Measurements from ENCODE around the gene C15orf62.

DNA sequence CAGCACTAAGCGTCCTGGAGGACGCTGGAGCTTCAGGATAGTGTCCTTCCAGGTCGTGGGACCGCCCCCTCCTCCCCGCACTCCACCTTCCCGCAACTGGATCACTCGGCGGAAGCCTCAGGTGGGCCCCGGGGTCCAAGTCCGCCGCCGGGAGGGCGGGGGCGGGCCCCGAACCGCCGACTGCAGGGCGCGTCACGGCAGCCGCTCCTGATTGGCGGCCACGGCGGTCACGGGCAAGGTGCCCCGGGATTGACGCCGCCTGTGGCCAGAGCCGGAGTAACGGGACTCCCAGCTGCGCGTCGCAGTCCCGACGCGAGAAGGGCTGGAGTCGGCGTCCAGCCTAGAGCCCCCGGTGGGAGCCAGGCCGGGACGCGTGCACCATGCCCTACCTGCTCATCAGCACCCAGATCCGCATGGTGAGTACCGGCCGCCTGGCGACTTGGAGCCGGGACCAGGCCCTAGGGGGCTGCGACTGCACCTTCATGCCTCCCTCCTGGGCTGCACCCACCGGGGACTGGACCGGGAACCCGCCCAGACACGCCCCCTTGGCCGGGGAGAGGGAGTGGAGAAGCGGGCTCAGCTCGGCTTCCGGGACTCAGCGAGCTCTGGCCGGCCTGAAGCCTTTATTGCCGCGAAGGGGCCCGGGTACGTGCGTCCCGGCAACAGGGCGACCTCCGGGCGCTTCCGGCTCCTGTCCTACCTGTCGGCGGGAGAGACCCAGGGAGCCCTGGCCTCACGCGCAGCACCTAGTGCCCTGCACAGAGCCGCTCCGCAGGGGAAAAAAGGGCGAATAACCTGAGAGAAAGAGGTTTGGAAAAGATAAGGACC lies 5.8 kb upstream of the C15orf62 start, which contains the start of gene GCHFR:
- TF ChIP-seq, protein P1, sequence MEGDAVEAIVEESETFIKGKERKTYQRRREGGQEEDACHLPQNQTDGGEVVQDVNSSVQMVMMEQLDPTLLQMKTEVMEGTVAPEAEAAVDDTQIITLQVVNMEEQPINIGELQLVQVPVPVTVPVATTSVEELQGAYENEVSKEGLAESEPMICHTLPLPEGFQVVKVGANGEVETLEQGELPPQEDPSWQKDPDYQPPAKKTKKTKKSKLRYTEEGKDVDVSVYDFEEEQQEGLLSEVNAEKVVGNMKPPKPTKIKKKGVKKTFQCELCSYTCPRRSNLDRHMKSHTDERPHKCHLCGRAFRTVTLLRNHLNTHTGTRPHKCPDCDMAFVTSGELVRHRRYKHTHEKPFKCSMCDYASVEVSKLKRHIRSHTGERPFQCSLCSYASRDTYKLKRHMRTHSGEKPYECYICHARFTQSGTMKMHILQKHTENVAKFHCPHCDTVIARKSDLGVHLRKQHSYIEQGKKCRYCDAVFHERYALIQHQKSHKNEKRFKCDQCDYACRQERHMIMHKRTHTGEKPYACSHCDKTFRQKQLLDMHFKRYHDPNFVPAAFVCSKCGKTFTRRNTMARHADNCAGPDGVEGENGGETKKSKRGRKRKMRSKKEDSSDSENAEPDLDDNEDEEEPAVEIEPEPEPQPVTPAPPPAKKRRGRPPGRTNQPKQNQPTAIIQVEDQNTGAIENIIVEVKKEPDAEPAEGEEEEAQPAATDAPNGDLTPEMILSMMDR (IDR thresholded peaks at IDR 0.05) = peak; percentile 28 to 75 (median 49)
- no peak for TF ChIP-seq EP300 (IDR thresholded peaks at IDR 0.05)

All from upper lobe of left lung (tissue), 4 donors.